LNCaP clone FGC (cell line): ENCODE measurements around the gene SIN3A.

Experiments
- DNase-seq: peaks from one replicate; pipeline ENCODE4 v3.0.0-alpha.2; 2011; ENCODE audit warnings: low read depth
- H3K4me3 ChIP-seq: 2 replicates; pipeline ENCODE4 v1.5.1; 2011; ENCODE audit warnings: mild to moderate bottlenecking, low read depth, low read length, control low read depth
- CTCF ChIP-seq: IDR thresholded peaks from 2 replicates; pipeline ENCODE4 v1.5.1; 2012; ENCODE audit warnings: mild to moderate bottlenecking; ENCODE audit not compliant: control insufficient read depth, insufficient read depth; ENCODE audit errors: extremely low read depth

Gene SIN3A

GRCh38 chr15:75367006-75367405 is 84.5 kb downstream of the SIN3A start:
- no peak for TF ChIP-seq CTCF
- no peak overlapping the region; the same call in 1 of the 2 replicates for H3K4me3 ChIP-seq
- DNase-seq = no peak

GRCh38 chr15:75366163-75366562 is 85.3 kb downstream of the SIN3A start:
- DNase-seq = no peak
- no peak for TF ChIP-seq CTCF
- no peak overlapping the region for H3K4me3 ChIP-seq

GRCh38 chr15:75364881-75365280 is 86.6 kb downstream of the SIN3A start:
- DNase-seq = no peak
- no peak for TF ChIP-seq CTCF

GRCh38 chr15:75363786-75364185 is 87.7 kb downstream of the SIN3A start:
- no peak for TF ChIP-seq CTCF
- no peak overlapping the region for H3K4me3 ChIP-seq
- no peak for DNase-seq

More at GRCh38 chr15:75364881-75365280, 86.6 kb downstream of the SIN3A start:
- H3K4me3 ChIP-seq = no peak overlapping the region

GRCh38 chr15:75362642-75363249 is 88.7 kb downstream of the SIN3A start:
- no peak for DNase-seq
- TF ChIP-seq CTCF = no peak
- H3K4me3 ChIP-seq = no peak overlapping the region

- no peak for TF ChIP-seq CTCF
These were observed 89.4 kb downstream of the SIN3A start for GRCh38 chr15:75361989-75362641.

More at GRCh38 chr15:75361989-75362641, 89.4 kb downstream of the SIN3A start:
- DNase-seq = no peak
- H3K4me3 ChIP-seq = no peak overlapping the region
